Smooth muscle cell (in vitro differentiated cells): ENCODE data around the gene ERICH2. TPM values are rescaled to one million over a fixed set of nuclear protein-coding genes. Genes with fewer than 3 reads are reported as not detected.
A peak's percentile ranks its signal among the peaks of the same experiment; 100 is the strongest.

Experiments
- DNase-seq: peaks from one replicate; lab custom pipeline; 2025; ENCODE audit not compliant: unreplicated experiment; lab: John Stamatoyannopoulos, UW
- H2AFZ ChIP-seq: fragments of 200-600 bp; sonication (generic); 2 replicates; pipeline ENCODE4 v1.6.0; 2016; ENCODE audit warnings: antibody characterized with exemption, low read depth, mild to moderate bottlenecking
- H3F3A ChIP-seq: fragments of 200-600 bp; sonication (generic); 2 replicates; pipeline ENCODE4 v1.6.0; 2017; ENCODE audit warnings: antibody characterized with exemption, low read depth
- H3K27ac ChIP-seq: fragments of 200-600 bp; sonication (generic); 2 replicates; pipeline ENCODE4 v1.5.1; 2016; ENCODE audit warnings: low read depth, mild to moderate bottlenecking
- H3K27me3 ChIP-seq: fragments of 200-600 bp; sonication (generic); 2 replicates; pipeline ENCODE4 v1.6.1; 2016; ENCODE audit warnings: low read depth, mild to moderate bottlenecking
- H3K36me3 ChIP-seq: fragments of 200-600 bp; sonication (generic); 2 replicates; pipeline ENCODE4 v1.5.1; 2016; ENCODE audit warnings: low read depth
- H3K4me1 ChIP-seq: fragments of 200-600 bp; sonication (generic); 2 replicates; pipeline ENCODE4 v1.5.1; 2016; ENCODE audit warnings: low read depth
- H3K4me2 ChIP-seq: fragments of 200-600 bp; sonication (generic); 2 replicates; pipeline ENCODE4 v1.6.0; 2016; ENCODE audit warnings: mild to moderate bottlenecking
- H3K4me3 ChIP-seq: fragments of 200-600 bp; sonication (generic); 2 replicates; pipeline ENCODE4 v1.5.1; 2016; ENCODE audit warnings: mild to moderate bottlenecking
- H3K79me2 ChIP-seq: fragments of 200-600 bp; sonication (generic); 2 replicates; pipeline ENCODE4 v1.6.0; 2016; ENCODE audit warnings: low read depth, mild to moderate bottlenecking
- H3K9ac ChIP-seq: fragments of 200-600 bp; sonication (generic); 2 replicates; pipeline ENCODE4 v1.6.0; 2016; ENCODE audit warnings: low read depth
- H3K9me3 ChIP-seq: fragments of 200-600 bp; sonication (generic); replicated peaks from 2 replicates; pipeline ENCODE4 v1.5.1; 2016; ENCODE audit warnings: low read depth
- H4K20me1 ChIP-seq: fragments of 200-600 bp; sonication (generic); 2 replicates; pipeline ENCODE4 v1.6.0; 2016; ENCODE audit warnings: low read depth
- CTCF ChIP-seq: fragments of 200-600 bp; sonication (generic); IDR thresholded peaks from 2 replicates; pipeline ENCODE4 v1.5.1; 2017; ENCODE audit warnings: borderline replicate concordance, mild to moderate bottlenecking, antibody characterized with exemption; ENCODE audit not compliant: insufficient read depth, poor library complexity, severe bottlenecking
- WGBS: methylation state at CpG from one replicate; pipeline ENCODE4 v1.1.7; 2016; ENCODE audit warnings: low lambda C conversion rate; 5-methylcytosine and 5-hydroxymethylcytosine counted together
- polyA plus RNA-seq: library from polyadenylated mRNA; unstranded; fragments of >200 nt; fragmentation: Nextera tagmentation; extraction: Ambion mirVana; gene quantifications from 2 replicates; pipeline ENCODE4 v1.2.1, GENCODE V29; 2016
- total RNA-seq: library from RNA; depleted of rRNA; stranded (reverse); fragments of >200 nt; gene quantifications from 2 replicates; pipeline ENCODE4 v1.2.3, GENCODE V29; 2014

The ERICH2 gene
- total and polyA plus RNA-seq, 2 experiments from 2014 or later = 1.3 TPM; not detected in 1

DNA sequence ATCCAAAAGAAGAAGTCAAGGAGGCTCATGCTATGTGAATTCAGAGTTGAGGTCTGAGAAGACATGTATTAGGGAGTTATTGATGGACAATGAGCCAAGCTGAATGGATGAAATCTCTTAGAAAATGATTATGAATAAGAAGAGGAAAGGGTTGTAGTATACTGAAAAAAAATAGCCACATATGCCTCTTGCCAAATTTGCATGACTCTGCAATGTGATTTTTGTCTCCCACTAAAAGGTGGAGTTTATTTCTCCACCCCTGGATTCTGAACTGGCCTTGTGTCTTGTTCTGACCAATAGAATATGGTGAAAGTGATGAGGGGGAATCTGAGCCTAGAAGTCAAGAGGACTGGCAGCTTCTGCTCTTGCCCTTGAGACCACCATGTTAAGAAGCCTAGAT lies 8.6 kb upstream of the ERICH2 start:
- DNase-seq = no peak
- Histone ChIP-seq H3K4me1 (peaks cover 12% of the 10 kb centered on the region), H3K9ac (no peak overlapping the region), H3F3A (no peaks in the 10 kb centered on the region), H3K27me3 (no peaks in the 10 kb centered on the region), H2AFZ (no peak overlapping the region), H3K9me3 (no peaks in the 10 kb centered on the region), H3K79me2 (no peaks in the 10 kb centered on the region), H3K36me3 (no peaks in the 10 kb centered on the region), H3K4me2 (no peak overlapping the region), H4K20me1 (no peaks in the 10 kb centered on the region), H3K4me3 (no peak overlapping the region), H3K27ac (no peak overlapping the region)
- TF ChIP-seq CTCF = no peak

DNA sequence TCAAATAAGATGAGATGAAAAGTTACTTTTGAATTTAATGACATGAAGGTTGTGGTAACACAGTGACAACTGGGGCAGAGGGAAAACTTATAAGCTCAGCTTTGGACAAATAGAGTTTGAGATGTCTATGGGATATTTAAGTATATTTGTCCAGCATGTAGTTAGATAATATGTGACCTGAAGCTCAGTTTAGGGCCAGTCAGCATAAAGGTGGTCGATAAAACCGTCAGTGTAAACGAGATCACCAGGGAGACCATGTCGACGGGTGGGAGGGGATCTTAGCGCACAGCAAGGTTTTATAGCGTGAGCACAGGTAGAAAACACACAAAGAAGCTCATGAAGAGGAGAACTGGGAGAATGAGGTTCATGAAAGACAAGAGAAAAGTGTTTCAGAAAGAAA lies 7.4 kb upstream of the ERICH2 start:
- H3K27me3 ChIP-seq = no peaks in the 10 kb centered on the region
- H2AFZ ChIP-seq = no peak overlapping the region
- no peak overlapping the region for H3K9ac ChIP-seq
- H3K4me1 ChIP-seq = peaks cover 15% of the 10 kb centered on the region
- H3K27ac ChIP-seq = no peak overlapping the region
- H3K4me2 ChIP-seq = no peak overlapping the region
- no peak for TF ChIP-seq CTCF
- 88% methylated on average over 7 of the region's 7 CpGs for WGBS
- no peaks in the 10 kb centered on the region for H3K79me2 ChIP-seq
- H3K9me3 ChIP-seq = no peaks in the 10 kb centered on the region
- no peaks in the 10 kb centered on the region for H3K36me3 ChIP-seq
- DNase-seq = no peak
- H3K4me3 ChIP-seq = no peak overlapping the region
- no peaks in the 10 kb centered on the region for H4K20me1 ChIP-seq
- H3F3A ChIP-seq = no peaks in the 10 kb centered on the region

GRCh38 chr2:170763232-170763631 lies 6.9 kb upstream of the ERICH2 start:
- Histone ChIP-seq H3K27me3 (no peaks in the 10 kb centered on the region), H4K20me1 (no peaks in the 10 kb centered on the region), H3K9ac (no peak overlapping the region), H3K79me2 (no peaks in the 10 kb centered on the region), H2AFZ (no peak overlapping the region), H3K36me3 (no peaks in the 10 kb centered on the region), H3K27ac (no peak overlapping the region), H3K9me3 (no peaks in the 10 kb centered on the region), H3K4me2 (no peak overlapping the region), H3F3A (no peaks in the 10 kb centered on the region), H3K4me1 (peaks cover 15% of the 10 kb centered on the region), H3K4me3 (no peak overlapping the region)
- no peak for DNase-seq
- 93% methylated on average over 4 of the region's 4 CpGs for WGBS
- TF ChIP-seq CTCF = no peak

GRCh38 chr2:170764880-170765261 lies 5.3 kb upstream of the ERICH2 start:
- H3K36me3 ChIP-seq = no peaks in the 10 kb centered on the region
- H4K20me1 ChIP-seq = no peaks in the 10 kb centered on the region
- H3K27me3 ChIP-seq = no peaks in the 10 kb centered on the region
- no peak for TF ChIP-seq CTCF
- 13% methylated on average over 2 of the region's 2 CpGs for WGBS
- DNase-seq = no peak
- no peak overlapping the region for H3K27ac ChIP-seq
- H3K9me3 ChIP-seq = no peaks in the 10 kb centered on the region
- H3K4me2 ChIP-seq = no peak overlapping the region
- peaks cover 17% of the 10 kb centered on the region for H3K4me1 ChIP-seq
- H3F3A ChIP-seq = no peaks in the 10 kb centered on the region
- no peak overlapping the region for H3K9ac ChIP-seq
- no peak overlapping the region for H3K4me3 ChIP-seq
- H3K79me2 ChIP-seq = no peaks in the 10 kb centered on the region
- H2AFZ ChIP-seq = peak overlapping the region; percentile 46
